Stimulated activated CD8-positive, alpha-beta memory T cell treated with anti-CD3 and anti-CD28 coated beads, Interleukin-4, amount 100 ng/mL, for 1 hour (primary cell): Measurements from ENCODE around the gene DDX27.

Experiments used
- DNase-seq, 2 donors: peaks; one replicate each; pipeline ENCODE4 v3.0.0-alpha.2; 2020; ENCODE audit warnings: low read depth in 2 of 2, low spot score in 1 of 2

DDX27 gene

GRCh38 chr20:49287555-49288249, 68.5 kb downstream of the DDX27 start:
- no peak for DNase-seq

DNA sequence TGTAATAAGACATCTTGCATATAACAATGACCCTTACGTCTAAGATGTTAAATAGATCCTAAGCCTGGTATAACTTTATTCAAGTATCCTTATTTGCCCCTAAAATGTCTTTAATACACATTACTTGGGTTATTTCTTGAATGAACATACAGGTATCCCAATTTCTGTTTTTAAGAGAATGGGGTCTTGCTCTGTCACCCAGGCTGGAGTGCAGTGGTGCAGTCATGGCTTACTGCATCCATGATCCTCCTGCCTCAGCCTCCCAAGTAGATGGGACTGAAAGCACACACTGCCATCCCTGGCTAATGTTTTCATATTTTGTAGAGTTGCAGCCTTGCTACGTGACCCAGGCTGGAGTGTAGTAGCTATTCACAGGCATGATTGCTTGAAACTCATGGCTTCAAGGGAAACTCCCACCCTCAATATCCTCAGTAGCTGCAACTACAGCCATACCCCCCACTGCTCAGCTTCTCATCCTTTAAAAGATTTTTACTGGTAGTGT, 69.1 kb downstream of the DDX27 start:
- no peak for DNase-seq

DNA sequence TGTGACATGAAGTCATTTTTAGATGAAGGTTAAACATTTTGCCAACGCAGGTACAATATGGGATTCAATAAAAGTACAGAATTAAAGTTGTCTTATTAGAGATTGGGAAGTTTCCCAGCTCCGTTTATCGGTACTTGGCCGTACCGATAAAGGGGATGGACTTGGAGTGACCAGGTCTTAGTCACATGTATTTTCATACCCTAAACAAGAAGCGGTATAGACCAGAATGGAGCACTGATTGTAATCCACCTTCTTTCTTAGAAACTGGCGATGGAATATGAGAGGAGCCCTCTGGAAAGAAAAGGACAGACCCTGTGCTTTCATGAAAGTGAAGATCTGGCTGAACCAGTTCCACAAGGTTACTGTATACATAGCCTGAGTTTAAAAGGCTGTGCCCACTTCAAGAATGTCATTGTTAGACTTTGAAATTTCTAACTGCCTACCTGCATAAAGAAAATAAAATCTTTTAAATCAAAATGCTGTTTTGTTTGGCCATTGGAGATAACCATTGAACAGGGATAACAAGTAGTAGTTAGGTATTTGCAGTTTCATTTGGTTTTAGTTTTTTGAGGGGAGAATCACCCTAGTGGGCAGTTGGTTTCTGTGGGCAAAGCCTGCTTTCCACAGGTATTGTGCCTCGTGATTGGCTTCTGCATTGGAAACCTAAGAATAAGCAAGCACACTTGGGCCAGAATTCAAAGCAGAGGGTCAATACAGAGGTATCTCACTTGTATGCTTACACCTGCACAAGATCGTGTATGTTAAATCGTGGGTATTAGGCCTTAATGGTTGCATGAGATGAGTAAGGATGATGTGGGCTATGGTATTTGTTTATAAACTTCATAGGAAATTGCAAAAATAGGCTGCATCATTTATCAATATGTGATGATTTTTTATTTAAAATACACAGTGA, 69.8 kb downstream of the DDX27 start:
- DNase-seq, result no peak

DNA sequence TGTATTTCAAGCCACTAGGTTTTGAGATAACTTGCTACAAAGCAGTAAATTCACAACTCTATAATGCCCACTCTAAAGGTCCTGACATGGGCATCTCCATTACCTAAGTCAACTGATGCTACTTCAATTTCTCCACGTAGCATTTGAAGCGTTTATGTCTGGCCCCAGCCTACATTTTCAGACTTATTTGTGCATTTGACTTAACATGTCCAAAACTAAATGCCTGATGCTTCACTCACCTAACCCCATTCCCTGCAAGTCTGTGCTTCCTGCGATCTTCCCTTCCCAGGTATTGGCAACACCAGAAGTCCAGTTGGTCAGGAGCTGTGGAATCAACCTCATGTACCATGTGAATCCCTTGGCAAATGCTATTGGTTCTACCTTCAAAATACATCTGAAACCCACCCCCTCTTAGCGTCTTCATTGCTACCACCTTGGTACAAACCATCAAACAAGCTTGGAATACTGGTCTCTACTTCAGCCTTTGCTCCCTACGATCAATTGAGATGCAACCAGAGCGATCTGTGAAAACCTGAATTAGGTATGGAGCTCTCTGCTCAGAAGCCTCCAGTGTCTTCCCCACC, 71.5 kb downstream of the DDX27 start:
- no peak for DNase-seq

- no peak for DNase-seq
Observed at GRCh38 chr20:49291200-49291599, 72.0 kb downstream of the DDX27 start.

DNA sequence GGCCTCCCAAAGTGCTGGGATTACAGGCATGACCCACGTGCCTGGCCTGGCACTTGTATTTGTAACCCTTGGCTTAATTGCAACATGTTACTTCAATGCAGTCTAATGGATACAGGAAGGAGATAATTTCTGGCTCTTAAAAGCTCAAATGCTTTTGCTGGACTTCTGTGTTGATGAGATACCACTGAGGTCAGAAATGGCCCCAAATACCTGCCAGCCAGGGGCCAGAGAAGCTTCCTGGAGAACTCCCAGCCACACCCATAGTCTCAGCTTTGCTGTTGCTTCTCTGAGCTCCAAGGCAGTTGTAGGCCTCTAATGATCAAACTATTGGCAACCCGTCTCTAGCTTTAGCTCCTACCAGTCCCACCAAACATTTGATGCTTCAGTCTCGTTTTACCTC, 72.8 kb downstream of the DDX27 start:
- DNase-seq, result no peak

DNA sequence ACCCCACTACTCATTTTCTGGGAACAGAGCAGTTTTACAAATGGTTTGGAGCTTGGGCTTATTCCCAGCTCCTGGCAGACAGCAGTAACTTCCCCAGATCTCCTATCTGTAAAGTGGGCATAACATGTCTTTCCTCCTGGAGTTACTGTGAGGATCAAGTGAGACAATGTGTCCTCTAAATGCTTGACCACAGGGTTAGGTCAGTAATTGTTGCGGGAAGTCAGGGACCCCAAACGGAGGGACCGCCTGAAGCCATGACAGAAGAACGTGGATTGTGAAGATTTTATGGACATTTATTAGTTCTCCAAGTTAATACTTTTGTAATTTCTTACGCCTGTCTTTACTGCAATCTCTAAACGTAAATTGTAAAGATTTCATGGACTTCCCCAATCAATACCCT, 73.9 kb downstream of the DDX27 start:
- DNase-seq, result no peak
